ENCODE results near the gene TCERG1. TPM values are rescaled to one million over a fixed set of nuclear protein-coding genes. Genes with fewer than 3 reads are reported as not detected.
A peak's percentile ranks its signal among the peaks of the same experiment; 100 is the strongest.

Gene TCERG1
- total and polyA plus RNA-seq, 9 of the 15 experiments (the other 6 are each of a cell fraction or from before 2014, with no cell fraction given): 50.3 to 148 (median 119) TPM

DNA sequence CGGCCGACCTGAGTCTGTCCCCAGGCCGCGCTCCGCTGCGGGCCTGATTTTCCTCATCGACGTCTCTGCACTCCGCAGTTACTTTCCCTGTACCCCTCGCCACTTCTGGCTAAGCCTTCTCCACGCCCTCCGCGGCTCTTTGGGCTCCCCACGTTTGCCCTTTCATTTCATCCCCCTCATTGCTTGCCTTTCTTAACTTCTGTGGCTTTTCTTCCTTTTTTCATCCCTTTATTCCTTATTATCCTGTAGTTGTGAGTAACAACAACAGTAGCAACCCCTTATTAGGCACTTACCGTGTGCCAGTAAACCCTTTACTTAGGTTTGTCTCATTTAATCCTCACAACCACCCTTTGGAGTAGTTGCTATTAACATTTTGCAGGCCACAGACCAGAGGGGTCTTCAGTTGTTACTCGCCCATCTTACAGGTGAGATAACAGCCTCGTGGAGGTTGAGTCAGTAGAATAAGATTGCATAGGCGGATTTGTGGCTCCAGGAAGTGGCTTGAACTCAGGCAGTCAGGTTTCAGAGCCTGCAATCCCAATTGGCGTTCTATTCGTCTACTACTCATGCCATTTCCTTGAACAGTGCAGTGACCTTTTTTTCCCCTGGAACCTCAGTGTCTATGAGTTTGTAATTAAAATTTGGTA lies 724 bp downstream of the TCERG1 start (continued):
- TF ChIP-seq, protein P1, sequence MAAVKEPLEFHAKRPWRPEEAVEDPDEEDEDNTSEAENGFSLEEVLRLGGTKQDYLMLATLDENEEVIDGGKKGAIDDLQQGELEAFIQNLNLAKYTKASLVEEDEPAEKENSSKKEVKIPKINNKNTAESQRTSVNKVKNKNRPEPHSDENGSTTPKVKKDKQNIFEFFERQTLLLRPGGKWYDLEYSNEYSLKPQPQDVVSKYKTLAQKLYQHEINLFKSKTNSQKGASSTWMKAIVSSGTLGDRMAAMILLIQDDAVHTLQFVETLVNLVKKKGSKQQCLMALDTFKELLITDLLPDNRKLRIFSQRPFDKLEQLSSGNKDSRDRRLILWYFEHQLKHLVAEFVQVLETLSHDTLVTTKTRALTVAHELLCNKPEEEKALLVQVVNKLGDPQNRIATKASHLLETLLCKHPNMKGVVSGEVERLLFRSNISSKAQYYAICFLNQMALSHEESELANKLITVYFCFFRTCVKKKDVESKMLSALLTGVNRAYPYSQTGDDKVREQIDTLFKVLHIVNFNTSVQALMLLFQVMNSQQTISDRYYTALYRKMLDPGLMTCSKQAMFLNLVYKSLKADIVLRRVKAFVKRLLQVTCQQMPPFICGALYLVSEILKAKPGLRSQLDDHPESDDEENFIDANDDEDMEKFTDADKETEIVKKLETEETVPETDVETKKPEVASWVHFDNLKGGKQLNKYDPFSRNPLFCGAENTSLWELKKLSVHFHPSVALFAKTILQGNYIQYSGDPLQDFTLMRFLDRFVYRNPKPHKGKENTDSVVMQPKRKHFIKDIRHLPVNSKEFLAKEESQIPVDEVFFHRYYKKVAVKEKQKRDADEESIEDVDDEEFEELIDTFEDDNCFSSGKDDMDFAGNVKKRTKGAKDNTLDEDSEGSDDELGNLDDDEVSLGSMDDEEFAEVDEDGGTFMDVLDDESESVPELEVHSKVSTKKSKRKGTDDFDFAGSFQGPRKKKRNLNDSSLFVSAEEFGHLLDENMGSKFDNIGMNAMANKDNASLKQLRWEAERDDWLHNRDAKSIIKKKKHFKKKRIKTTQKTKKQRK (IDR thresholded peaks at IDR 0.05; ENCODE audit: borderline replicate concordance, low read depth, low read length): no peak
- TF ChIP-seq ZSCAN29 (IDR thresholded peaks at IDR 0.05) (no peak), ZNF232 (CRISPR knock-in tag; IDR thresholded peaks at IDR 0.05) (no peak), ZKSCAN8 (CRISPR knock-in tag; IDR thresholded peaks at IDR 0.05) (0 out of 2 replicates have a peak, but pooled peaks have one; percentile 27), SMAD4 (CRISPR knock-in tag; conservative IDR thresholded peaks at IDR 0.05) (0 out of 2 replicates have a peak, but pooled peaks have one; percentile 37), SMC3 (conservative IDR thresholded peaks at IDR 0.05; ENCODE audit: insufficient read depth, low read depth, low read length) (no peak), NEUROD1 (IDR thresholded peaks at IDR 0.05; ENCODE audit: borderline replicate concordance, low read depth, low read length, partially characterized antibody) (no peak), ZNF644 (tag; IDR thresholded peaks at IDR 0.05; ENCODE audit: low read depth) (no peak), RB1 (IDR thresholded peaks at IDR 0.05; ENCODE audit: low read depth) (no peak; the same call in 1 of the 2 replicates), STAT5B (CRISPR knock-in tag; IDR thresholded peaks at IDR 0.05) (no peak), RUNX1 (IDR thresholded peaks at IDR 0.05; ENCODE audit: low read depth) (no peak), MXI1 (IDR thresholded peaks at IDR 0.05; ENCODE audit: low read depth, low read length) (no peak), BDP1 (IDR thresholded peaks at IDR 0.05; ENCODE audit: insufficient read depth, insufficient read length) (no peak), MCM5 (IDR thresholded peaks at IDR 0.05; ENCODE audit: low read depth) (no peak), ZNF696 (CRISPR knock-in tag; conservative IDR thresholded peaks at IDR 0.05) (no peak), ZNF165 (CRISPR knock-in tag; IDR thresholded peaks at IDR 0.05; ENCODE audit: borderline replicate concordance) (no peak), ZNF354B (CRISPR knock-in tag; IDR thresholded peaks at IDR 0.05) (no peak)
- TF ChIP-seq, protein P2, sequence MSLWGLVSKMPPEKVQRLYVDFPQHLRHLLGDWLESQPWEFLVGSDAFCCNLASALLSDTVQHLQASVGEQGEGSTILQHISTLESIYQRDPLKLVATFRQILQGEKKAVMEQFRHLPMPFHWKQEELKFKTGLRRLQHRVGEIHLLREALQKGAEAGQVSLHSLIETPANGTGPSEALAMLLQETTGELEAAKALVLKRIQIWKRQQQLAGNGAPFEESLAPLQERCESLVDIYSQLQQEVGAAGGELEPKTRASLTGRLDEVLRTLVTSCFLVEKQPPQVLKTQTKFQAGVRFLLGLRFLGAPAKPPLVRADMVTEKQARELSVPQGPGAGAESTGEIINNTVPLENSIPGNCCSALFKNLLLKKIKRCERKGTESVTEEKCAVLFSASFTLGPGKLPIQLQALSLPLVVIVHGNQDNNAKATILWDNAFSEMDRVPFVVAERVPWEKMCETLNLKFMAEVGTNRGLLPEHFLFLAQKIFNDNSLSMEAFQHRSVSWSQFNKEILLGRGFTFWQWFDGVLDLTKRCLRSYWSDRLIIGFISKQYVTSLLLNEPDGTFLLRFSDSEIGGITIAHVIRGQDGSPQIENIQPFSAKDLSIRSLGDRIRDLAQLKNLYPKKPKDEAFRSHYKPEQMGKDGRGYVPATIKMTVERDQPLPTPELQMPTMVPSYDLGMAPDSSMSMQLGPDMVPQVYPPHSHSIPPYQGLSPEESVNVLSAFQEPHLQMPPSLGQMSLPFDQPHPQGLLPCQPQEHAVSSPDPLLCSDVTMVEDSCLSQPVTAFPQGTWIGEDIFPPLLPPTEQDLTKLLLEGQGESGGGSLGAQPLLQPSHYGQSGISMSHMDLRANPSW (CRISPR knock-in tag; IDR thresholded peaks at IDR 0.05): no peak
- TF ChIP-seq, protein P3, sequence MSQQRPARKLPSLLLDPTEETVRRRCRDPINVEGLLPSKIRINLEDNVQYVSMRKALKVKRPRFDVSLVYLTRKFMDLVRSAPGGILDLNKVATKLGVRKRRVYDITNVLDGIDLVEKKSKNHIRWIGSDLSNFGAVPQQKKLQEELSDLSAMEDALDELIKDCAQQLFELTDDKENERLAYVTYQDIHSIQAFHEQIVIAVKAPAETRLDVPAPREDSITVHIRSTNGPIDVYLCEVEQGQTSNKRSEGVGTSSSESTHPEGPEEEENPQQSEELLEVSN (IDR thresholded peaks at IDR 0.05; ENCODE audit: borderline replicate concordance in 1 of 2, extremely low read depth in 1 of 2, insufficient read depth in 1 of 2, insufficient read length in 1 of 2, low read depth in 1 of 2, low read length in 1 of 2, poor library complexity in 1 of 2, severe bottlenecking in 1 of 2): no peak
- TF ChIP-seq, protein P4, sequence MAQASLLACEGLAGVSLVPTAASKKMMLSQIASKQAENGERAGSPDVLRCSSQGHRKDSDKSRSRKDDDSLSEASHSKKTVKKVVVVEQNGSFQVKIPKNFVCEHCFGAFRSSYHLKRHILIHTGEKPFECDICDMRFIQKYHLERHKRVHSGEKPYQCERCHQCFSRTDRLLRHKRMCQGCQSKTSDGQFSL (CRISPR knock-in tag; IDR thresholded peaks at IDR 0.05): peak; percentile 70
- TF ChIP-seq, protein P4 (tag; IDR thresholded peaks at IDR 0.05): no peak
